Amniotic epithelial cell (primary cell): ENCODE results near the gene SRRM4.
A peak's percentile ranks its signal among the peaks of the same experiment; 100 is the strongest.
"Not testable (repeated sequence)": the region's sequence is repeated elsewhere in the genome, so short reads cannot be mapped to it uniquely, and the experiment has no call there.

ENCODE experiments used
- DNase-seq: peaks from one replicate; pipeline ENCODE4 v3.0.0-alpha.2; 2010; ENCODE audit warnings: low read depth

The SRRM4 gene

GRCh38 chr12:119071176-119071575, 89.8 kb downstream of the SRRM4 start:
- no peak for DNase-seq

DNA sequence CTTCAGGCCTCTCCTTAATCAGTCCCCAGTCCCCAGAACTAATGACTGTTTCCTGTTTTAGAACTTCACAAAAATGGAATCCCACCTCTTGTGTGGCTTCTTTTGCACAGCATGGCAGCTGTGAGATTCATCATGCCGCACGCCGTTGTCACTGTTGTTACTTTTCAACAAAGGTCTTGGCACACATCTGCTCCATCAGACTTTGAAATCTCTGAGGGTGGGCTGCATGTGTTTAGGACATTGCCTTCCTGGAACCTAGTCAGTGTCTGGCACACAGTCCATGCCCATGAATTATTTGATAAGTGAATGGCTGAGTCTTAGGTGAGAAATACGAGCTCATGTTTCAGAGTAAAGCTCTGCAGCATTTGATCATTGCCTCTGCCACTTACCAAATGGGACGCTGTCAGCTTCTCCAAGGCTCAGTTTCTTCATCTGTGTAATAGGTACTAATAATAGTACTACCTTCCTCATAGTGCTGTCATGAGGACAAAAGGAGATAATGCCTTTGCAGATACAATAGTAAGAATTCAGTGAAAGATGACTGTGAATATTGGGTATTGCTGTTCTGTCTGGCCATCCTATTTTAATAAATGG, 90.4 kb downstream of the SRRM4 start:
- no peak for DNase-seq

DNA sequence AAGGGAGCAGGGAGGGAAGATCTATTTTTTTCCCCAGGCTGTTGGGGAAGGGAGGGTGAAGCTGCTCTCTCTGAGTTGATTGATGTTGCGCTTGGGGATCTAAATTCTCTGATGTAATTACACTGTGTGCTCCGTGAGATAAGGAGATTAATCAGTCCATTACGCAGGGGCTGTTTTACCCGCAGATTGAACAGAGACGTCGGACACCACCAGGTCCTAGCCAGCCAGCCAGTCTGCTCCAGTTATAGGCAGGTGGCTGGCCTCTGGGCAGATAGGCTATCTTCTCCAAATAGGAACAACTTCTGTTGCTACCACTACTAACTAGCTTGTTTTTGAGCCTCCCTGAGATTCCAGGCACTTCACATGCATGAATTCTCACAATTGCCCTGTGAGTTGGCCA, 91.1 kb downstream of the SRRM4 start:
- no peak for DNase-seq

DNA sequence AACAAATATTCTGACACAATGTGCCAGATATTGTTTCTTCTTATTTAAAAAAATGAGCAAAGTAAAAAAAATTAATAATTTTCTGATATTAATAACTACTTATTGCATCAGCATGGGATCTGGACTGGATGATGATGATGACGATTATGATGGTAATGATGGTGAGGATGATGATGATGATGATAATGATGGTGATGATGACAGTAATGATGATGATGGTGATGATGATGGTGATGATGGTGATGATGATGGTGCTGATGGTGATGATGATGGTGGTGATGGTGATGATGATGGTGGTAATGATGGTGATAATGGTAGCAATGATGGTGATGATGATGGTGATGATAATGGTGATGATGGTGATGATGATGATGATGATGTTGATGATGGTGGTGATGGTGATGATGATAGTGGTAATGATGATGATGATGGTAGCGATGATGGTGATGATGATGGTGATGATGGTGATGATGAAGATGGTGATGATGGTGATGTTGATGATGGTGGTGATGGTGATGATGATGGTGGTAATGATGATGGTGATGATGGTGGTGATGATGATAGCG, 94.0 kb downstream of the SRRM4 start:
- DNase-seq: no peak

GRCh38 chr12:119075918-119076317, 94.6 kb downstream of the SRRM4 start:
- no peak for DNase-seq

GRCh38 chr12:119079530-119079929, 98.2 kb downstream of the SRRM4 start:
- DNase-seq: no peak

DNA sequence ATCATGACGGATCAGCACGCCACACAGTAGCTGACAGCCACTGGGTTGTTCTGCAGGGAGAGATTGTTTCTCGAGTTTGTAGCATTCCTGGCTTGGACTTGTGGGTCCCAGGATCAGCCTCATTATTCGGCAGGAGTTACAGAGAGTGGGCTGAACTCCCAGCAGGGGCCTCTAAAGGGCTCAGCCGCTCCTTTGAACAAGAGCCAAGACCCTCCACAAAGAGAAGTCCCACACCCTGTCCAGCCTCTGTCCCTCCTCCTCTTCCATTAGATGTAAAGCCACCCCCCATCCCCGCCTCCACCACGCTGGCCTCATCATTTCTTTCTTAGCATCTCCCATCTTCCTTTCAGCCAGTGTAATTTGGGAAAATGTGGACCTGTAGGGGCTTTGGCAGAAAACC, 100.7 kb downstream of the SRRM4 start:
- DNase-seq: no peak

DNA sequence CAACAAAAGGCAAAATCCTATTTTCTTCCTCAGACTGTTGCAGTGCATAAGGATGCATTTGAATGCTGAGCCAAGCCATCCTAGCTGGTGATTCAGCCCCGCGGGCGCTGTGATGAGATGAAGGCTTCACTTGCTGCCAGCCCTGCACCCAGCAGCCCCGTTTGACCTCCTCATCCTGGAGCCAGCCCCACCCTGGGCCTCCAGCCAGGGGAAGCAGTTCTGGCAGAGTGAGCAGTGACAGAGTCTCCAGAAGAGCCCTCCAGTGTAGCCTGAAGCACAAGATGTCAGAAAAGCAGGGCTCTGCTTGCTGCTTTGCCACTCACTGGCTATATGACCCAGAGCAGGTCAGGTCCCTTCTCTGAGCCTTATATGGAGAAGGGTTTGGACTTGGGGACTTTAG, 101.2 kb downstream of the SRRM4 start:
- DNase-seq: no peak

DNA sequence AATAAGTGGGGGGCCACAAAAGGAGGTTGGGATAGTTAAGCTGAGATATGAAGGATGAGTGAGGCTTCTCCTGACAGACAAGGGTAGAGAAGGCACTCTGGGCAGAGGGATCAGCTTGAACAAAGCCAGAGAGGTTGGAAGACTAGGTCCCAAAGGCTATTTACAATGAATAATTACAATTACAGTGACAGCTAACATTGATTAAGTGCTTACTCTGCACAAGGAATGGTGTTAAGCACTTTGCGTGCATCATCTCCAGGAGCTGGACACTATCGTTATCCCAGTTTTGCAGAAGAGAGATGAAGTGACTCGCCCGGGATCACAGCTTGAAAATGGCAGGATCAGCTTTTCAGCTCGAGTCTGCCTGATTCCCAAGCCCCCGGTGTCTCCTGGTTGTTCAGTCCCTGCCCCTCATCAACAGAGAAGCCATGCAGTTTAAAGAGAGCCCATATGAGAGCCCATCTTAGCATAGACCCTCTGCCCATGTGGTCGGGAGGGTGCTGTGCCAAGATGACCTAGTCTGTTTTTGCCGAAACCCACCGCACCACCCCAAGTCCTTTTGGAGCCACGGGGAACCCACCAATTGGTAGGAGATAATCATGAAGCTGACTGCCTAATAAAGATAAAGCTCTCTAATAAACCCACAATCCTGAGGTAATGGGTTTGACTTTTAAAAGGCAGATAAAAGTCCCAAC, 107.5 kb downstream of the SRRM4 start:
- DNase-seq: no peak

- no peak for DNase-seq
Observed at GRCh38 chr12:119089380-119090013, 108.2 kb downstream of the SRRM4 start.

GRCh38 chr12:119090276-119090675, 108.9 kb downstream of the SRRM4 start:
- no peak for DNase-seq

DNA sequence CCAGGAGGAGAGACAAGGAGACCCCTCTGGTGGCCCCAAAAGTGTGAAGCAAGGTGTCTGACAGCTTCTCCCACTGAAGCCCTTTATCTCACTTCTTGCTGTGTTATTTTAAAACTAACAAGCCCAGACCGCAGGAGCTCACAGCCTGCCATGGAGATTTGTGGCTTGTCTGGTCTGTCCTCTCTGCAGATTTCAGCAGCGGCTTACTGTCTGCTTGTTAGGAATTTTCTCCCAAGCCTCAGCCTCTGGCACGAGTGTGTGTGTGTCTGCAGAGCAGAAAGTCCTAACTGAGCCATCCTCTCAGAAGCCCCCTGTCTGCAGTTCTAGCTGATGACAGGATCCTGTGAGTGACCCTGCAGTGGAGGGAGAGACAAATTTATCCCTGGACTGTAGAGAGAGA, 109.5 kb downstream of the SRRM4 start:
- DNase-seq: no peak

DNA sequence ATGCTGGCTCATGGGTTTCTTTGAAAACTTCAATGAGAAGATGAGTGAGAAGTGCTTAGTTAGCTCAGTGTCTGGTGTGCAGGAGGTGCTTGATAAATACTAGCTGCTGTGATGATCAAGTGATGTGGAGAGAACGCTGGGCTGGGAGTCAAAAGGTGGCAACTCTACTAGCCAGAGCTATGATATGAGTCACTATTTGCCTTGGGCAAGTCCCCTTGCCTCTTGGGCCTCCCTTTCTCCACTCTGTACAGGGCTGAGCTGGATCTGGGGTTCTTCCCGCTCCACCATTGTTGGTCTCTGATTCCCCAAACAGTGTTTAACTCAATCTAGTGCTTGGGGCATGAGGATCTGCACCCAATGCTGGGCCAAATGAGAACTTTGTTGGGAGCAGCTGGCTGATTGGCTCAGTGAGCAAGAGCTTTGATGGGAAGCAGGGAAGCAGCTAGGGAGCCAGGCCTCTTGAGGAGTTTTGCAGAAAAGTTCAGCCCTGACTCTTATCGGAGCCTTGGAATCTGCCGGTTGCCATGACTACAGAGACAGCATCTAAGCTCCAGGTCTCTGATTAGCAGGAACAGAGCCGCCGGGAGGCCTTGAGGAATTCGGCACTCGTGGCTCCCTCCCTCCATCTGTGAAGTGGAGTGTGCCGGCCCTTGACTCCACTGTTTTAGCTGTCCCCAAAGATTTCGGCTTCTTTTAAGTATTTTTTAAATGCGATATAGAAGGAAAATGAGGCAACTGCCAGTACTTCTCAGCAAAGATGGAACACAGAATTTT, 115.3 kb downstream of the SRRM4 start:
- no peak for DNase-seq

GRCh38 chr12:119100933-119101332, 119.6 kb downstream of the SRRM4 start:
- no peak for DNase-seq

DNA sequence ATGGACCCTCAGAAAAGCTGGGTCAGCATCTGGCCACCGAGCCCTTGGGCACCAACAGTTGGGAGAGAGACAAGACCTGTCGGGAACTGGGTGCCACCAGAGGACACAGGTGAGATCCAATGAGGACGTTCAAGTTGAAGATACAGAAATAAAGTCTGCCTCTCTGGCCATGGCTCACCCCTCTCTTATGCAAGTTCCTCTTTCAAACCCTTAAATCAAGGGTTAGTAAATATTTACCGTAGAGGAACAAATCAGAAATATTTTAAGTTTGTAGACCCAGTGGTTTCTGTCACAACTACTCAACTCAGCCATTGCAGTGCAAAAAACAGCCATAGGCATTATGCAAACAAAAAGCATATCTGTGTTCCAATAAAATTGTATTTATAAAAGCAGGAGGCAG, 120.9 kb downstream of the SRRM4 start:
- DNase-seq: no peak

DNA sequence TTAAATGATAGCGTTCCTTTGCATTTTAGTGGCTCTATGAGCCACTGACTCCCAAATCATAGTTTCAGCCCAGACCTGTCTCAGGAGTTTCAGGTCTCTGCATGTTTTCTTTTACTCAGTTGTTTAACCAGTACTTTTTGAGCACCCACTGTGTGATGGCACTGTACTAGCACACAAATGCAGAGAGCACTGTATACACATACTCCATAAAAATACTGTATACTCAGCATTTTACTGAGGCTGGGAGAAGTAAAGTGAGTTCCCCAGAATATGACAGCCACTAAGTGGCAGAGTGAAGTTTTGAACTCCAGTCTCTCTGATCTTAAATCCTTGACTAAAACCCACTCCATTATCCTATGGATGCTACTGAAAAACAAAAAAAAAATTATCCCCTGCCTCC, 121.4 kb downstream of the SRRM4 start:
- no peak for DNase-seq

DNA sequence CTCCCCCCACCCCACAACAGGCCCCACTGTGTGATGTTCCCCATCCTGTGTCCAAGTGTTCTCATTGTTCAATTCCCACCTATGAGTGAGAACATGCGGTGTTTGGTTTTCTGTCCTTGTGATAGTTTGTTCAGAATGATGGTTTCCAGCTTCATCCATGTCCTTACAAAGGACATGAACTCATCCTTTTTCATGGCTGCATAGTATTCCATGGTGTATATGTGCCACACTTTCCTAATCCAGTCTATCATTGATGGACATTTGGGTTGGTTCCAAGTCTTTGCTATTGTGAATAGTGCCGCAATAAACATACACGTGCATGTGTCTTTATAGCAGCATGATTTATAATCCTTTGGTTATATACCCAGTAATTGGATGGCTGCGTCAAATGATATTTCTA, 123.6 kb downstream of the SRRM4 start:
- not testable (repeated sequence) for DNase-seq

DNA sequence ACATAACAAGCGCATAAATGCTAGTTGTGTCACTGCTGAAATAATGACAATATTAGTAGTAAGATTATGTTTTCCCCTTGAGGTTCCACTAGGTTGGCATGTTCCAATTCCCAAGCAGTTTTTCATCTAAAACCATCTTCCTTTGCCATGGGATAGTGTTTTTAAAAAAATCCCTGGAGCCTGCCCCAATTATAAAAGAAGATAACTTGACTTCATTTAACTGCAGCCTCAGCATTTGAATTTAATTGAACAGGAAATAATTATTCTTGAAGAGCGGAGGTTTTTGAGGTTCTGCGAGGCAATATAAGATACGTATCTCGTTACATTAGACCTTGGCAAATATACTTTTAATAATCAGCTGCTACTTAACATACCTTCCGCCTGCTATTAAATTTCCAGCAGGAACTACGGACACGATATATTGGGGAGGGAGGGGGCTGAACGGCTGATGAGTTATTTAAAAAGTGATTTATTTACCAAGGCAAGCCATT, 132.2 kb downstream of the SRRM4 start:
- DNase-seq: no peak

DNA sequence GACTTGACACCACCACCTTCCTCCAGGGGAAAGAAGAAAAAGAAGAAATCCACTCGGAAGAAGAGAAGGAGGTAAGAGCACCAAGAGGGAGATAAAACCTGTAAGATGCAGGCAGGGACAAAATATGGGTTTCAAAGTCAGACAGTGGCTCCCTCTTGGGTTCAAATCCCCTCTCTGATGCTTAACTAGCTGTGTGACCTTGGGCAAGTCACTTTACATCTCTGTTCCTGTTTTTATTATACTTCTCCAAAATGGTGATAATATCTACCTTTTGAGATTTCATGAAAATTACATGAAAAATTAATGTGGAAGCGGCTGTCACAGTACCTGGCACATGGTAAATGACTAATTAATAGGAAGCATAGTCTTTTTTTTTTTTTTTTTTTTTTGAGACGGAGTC, 133.0 kb downstream of the SRRM4 start:
- no peak for DNase-seq

DNA sequence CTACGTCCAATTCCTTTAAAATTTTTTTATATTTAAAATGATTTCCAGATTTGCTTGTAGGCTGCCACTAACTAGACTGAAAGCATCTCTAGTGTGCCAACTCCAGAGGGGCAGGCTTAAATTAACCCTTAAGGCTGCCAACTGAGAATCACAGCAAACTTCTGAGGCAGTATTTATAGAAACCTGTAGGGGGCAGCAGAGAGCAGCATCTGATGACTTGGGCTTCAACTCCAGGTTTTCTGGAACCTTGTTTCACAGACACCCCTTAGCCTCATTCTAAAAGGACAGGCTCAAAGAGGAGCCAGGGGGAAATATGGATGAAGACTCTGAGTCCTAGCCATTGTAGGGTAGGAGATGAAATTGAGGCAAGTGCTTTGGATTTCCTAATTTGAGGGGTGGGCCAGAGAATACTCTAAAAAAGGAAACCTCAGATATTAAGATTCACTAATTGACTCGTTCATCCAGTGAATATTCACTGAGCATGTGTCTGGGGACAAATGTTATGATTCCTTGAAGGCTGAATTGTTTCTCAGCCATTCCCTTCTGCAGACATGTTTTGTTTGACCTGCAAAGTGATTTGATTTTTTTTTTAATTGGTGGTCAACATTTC, 134.1 kb downstream of the SRRM4 start:
- peak; percentile 31 for DNase-seq

- DNase-seq: no peak
Observed at GRCh38 chr12:119117936-119118335, 136.6 kb downstream of the SRRM4 start.

DNA sequence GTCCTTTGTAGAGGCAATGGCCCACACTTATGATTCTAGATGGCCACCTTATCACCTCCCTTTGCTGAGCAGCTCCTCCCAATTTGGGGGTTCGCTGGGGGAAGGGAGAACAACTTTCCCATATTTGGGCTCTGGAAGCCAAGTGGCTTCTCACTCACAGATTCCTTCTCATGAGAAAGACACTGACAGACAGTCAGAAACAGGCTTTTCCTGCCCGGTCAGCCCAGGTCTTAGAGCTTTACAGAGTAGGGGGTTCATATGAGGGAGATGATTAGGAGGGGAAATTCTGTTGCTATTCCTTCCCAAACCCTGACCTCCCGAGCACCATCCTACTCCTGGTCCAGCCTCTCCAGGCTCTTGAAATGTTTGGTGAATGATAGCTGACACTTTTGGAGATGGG, 137.3 kb downstream of the SRRM4 start:
- no peak for DNase-seq
